HG03139 (cell line): ENCODE data around the gene UGT1A4.
"Not testable (repeated sequence)": the region's sequence is repeated elsewhere in the genome, so short reads cannot be mapped to it uniquely, and the experiment has no call there.

Experiments used
- ATAC-seq: cut with Tn5 transposase; IDR thresholded peaks from one replicate; pipeline ENCODE4 v1.9.1; 2021; ENCODE audit not compliant: unreplicated experiment

The UGT1A4 gene

DNA sequence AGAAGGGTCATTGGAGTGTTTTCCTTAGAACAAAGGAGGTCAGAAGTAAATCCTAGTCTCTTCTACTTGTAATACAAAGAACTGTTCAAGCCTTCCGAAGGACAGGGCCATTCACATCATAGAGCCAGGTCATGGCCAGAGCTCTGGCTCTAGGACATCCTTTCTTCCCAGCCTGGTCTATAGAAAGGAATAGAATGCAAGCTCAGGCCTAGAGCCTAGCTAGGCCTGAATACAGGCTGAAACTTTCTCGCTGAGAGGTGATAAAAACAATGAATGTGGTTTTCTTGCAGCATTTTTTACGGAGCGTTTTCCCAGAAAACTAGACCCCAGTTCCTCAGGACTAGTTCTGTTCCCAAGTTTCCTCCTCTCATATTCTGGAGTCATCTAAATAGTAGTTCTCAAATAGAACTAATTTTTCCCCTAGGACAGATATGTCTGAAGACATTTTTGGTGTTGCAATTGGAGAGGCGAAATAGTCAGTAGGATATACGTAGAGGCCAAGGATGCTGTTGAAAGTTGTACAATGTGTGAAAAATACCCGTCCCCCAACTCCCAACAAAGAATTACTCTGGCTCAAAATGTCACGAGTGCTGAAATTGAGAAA, 19.0 kb upstream of the UGT1A4 start:
- ATAC-seq: no peak

DNA sequence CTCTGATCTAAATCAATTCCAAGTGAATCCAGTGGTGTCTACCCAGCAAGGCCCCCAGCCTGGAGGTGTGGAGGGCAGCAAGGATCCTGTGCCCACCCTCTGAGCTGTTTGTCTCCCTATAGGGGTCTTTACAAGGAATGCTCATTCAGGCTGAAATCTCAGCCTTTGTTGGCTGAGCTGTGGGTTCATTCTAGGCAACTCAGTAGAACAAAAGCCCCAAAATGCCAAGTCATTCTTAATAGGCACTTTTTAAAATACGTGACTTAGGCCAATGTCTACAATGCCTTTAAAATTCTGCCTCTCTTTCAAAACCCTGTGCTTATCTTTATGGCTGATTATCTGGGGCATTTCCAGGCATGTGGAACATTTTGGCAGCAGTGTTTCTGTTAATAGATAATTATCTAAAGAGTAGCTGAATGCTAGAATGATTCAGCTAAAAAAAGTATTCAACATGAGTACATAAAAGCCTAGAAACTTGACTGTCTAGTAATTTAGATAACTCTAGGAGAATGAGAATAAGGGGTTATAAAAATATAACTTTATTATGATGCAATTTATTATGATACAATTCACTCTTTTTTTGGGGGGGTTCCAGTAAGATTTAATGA, 18.4 kb upstream of the UGT1A4 start:
- ATAC-seq: no peak

DNA sequence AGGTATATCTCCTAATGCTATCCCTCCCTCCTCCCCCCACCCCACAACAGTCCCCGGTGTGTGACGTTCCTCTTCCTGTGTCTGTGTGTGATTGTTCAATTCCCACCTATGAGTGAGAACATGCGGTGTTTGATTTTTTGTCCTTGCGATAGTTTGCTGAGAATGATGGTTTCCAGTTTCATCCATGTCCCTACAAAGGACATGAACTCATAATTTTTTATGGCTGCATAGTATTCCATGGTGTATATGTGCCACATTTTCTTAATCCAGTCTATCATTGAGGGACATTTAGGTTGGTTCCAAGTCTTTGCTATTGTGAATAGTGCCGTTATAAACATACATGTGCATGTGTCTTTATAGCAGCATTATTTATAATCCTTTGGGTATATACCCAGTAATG, 17.7 kb upstream of the UGT1A4 start:
- ATAC-seq: not testable (repeated sequence)

DNA sequence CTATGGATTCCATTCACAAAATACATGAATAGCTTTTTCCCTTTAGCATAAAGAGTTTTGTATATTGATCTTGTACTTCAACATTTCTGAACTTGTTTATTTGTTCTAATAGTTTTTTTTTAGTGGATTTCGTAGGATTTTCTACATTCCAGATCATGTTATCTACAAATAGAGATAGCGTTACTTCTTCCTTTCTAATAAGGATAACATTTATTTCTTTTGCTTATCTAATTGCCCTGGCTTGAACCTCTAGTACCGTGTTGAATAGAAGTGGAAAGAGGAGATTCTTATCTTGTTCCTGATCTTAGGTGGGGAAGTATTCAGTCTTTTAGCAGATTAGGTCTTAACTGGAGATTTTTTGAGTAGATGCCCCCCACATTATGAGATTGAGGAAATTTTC, 16.3 kb upstream of the UGT1A4 start:
- ATAC-seq: no peak

DNA sequence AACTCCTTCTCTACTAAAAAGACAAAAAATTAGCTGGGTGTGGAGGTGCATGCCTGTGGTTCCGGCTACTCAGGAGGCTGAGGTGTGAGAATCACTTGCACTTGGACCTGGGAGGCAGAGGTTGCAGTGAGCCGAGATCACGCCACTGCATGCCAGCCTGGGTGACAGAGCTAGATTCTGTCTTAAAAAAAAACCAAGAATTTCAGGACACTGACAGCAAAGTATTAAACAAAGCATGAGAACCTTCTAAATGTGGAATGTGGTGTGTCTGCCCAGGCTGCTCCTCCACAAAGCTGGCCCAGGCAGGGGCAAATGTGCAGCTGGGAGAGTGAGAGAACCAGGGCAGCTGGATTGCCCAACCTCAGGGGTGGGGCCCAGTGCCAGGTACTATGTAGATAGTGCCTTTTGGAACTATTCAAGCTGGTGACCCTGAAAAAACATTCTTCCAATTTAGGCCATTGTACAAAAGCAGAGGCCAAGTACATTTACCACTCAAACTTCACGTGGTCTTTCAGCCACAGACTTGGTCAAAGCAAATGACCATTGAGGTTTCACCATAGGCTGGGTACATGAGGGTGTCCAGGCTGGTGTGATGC, 12.5 kb upstream of the UGT1A4 start:
- ATAC-seq: no peak

DNA sequence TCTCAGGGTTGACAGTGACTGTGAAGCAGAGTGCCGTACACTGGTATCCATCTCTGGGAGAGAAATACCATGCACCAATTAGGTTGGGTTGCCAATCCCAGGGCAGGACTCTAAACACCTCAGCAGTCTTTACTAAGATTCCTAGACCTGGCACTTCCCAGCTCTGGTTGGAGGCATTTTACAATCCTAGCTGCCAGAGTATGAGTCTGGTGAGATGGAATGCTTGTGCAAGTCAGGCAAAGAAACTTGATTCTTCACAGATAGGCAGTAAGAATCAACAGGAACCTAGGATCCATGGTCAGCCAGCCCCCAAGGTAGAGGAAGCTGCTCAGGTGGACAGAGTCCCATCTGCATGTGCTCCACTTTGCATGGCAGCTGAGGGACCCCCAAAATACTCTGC, 11.8 kb upstream of the UGT1A4 start:
- ATAC-seq: no peak

DNA sequence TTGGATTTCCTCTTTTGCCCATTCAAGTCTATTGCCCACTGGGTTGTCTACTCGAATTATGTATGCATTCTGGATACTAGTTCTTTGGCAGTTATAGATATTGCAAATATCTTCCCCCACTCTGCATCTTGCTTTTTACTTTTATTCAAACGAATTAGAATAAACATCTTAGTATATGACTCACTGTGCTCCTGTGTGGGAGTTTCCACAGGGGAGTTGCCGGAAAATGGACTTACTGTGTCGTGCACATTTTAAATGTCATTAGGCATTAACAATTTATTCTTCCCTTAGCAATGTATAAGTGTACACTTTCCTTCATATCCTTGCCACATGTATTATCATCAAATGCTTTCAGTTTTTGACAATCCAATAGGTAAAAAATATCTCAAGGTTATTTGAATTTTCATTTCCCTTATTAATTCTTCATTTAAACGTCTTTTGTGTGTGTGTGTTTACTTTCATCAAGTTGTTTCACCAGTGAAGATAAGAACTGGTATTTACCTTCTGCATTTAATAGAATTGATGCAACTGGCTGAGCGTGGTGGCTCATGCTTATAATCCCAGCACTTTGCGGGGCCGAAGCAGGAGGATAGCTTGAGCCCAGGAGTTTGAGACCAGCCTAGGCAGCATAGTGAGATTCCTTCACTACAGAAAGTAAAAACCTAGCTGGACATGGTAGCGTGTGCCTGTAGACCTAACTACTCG, 10.4 kb upstream of the UGT1A4 start:
- no peak for ATAC-seq

DNA sequence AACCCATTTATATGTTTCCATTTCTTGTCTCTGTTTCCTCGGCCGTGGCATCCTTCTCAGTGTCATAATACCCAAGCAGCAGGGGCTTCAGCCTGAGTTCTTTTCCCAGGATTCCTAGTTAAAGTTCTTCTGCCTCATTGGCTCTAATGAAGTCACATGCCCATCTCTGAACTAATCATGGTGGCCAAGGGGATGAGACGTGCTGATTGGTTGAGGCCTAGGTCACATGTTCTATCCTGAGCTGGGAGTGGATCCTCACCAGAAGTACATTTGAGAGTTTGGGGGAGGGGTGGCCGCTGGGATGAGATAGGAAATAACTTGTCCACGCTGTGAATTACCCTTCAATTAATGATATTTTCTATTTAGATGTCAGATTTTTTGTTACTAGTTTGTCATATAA, 9.6 kb upstream of the UGT1A4 start:
- no peak for ATAC-seq

DNA sequence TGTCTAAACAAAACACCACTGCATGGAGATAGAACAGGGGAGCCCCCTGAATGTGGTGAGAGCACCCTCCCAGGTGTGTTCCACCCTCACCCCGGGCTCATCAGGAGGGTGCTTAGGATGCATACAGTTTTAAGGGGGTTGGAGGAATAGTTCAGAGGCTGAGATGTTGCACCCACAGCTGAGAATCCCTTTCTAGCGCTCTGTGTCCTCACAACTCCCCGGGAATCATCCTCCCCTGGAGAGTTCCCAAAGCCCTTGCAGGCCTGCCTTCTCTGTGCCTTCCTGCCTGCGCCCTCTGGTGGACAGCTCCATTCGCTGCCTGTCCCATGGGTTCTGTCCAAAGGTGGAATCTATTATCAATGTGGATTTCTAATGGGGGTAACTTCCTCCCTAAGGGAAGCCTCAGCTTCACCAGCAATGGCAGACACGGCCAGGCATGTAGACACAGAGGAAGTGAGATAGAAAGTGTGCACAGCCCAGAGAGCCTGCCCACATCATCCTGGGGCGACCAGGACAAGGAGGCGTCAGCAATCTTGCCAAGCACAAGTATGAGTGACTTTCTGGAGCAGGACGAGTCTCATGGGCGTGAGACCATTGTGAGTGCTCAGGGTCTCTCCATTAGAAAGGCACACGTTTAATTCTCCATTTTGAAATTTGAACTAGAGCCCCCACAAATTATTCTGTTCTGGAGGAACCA, 7.1 kb upstream of the UGT1A4 start:
- ATAC-seq: no peak

DNA sequence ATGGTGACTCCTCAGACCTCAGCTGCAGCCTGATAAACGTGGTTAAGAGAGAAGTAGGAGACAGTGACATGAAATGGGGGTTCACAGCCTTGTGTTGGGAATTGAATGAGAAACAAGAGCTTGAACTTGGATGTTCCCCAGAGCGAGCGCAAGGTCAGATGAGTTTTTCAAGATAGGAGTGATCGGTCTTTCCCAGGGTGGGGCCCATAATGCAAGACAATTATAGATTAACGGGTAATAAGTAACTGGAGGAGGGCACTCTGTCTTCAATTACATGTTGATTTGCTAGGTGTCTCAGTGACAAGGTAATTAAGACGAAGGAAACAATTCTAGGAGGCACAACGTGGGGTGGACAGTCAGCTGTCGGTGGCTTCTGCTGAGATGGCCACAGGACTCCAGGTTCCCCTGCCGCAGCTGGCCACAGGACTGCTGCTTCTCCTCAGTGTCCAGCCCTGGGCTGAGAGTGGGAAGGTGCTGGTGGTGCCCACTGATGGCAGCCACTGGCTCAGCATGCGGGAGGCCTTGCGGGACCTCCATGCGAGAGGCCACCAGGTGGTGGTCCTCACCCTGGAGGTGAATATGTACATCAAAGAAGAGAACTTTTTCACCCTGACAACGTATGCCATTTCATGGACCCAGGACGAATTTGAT, 5.8 kb upstream of the UGT1A4 start, which contains the start of gene UGT1A5:
UGT1A5 (plus strand) TSS at position 297 of the 651 bp plus-strand sequence; CDS start at position 382, 85 bp downstream.
- ATAC-seq: no peak

DNA sequence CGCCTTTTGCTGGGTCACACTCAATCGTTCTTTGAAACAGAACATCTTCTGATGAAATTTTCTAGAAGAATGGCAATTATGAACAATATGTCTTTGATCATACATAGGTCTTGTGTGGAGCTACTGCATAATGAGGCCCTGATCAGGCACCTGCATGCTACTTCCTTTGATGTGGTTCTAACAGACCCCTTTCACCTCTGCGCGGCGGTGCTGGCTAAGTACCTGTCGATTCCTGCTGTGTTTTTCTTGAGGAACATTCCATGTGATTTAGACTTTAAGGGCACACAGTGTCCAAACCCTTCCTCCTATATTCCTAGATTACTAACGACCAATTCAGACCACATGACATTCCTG, 5.3 kb upstream of the UGT1A4 start:
- no peak for ATAC-seq

DNA sequence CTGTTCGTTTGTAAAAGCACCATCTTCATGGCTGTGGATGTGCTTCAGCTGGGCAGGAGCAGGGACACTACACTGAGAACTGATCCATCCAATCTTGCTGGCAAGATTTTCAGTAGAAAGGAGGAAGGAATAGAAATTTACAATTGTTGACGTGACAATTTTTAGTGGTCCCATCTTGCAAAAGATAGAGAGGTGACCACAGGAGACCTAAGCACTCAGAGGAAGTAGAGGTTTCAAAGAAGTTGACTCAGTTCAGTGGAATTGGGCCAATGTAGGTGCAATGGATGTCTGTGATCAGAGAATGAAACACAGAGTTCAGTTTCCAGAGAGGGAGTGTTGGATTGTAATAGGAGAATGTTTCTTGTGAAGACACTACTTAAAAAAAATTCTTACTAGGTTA, 4.4 kb upstream of the UGT1A4 start:
- no peak for ATAC-seq

DNA sequence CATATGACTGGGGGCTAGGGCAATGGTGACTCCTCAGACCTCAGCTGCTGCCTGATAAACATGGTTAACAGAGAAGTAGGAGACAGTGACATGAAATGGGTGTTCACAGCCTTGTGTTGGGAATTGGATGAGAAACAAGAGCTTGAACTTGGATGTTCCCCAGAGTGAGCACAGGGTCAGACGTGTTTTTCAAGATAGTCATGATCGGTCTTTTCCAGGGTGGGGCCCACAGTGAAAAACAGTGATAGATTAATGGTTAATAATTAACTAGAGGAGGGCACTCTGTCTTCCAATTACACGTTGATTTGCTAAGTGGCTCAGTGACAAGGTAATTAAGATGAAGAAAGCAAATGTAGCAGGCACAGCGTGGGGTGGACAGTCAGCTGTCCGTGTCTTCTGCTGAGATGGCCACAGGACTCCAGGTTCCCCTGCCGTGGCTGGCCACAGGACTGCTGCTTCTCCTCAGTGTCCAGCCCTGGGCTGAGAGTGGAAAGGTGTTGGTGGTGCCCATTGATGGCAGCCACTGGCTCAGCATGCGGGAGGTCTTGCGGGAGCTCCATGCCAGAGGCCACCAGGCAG, 10.3 kb downstream of the UGT1A4 start, which contains the start of gene UGT1A3:
UGT1A3 (plus strand) TSS at position 320 of the 579 bp plus-strand sequence; CDS start at position 405, 85 bp downstream.
- ATAC-seq: no peak

DNA sequence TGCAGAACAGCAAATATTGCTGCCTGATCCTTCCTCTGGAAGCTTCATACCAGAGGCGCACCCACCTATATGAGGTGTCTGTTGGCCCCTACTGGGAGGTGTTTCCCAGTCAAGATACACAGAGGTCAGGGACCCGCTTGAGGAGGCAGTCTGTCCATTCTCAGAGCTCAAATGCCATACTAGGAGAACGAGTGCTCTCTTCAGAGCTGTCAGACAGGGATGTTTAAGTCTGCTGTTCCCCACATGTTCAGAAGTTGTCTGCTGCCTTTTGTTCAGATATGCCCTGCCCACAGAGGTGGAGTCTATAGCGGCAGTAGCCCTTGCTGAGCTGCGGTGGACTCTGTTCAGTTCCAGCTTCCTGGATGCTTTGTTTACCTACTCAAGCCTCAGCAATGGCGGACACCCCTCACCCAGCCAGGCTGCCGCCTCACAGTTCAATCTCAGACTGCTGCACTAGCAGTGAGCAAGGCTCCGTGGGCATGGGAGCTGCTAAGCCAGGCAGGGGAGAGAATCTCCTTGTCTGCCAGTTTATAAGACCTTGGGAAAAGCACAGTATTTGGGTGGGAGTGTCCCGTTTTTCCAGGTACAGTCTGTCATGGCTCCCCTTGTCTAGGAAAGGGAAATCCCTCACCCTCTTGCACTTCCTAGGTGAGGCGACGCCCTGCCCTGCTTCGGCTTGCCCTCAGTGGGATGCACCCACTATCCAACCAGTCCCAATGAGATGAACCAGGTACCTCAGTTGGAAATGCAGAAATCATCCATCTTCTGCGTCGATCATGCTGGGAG, 18.5 kb downstream of the UGT1A4 start:
- not testable (repeated sequence) for ATAC-seq

DNA sequence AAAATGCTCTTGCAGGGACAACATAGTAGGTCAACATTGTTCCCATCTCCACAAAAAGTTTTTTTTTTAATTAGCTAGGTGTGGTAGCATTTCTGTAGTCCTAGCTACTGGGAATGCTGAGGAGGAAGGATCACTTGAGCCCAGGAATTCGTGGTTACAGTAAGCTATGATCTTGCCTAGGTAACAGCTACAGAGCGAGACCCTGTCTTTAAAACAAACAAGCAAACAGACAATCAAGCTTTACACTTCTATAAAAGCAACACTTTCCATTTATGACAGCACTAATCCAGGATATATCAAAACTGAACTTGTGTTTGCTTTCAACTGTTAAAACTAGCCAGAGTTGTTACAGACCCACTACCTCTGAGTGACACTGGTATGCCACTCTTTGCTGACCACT, 22.3 kb downstream of the UGT1A4 start:
- ATAC-seq: no peak

DNA sequence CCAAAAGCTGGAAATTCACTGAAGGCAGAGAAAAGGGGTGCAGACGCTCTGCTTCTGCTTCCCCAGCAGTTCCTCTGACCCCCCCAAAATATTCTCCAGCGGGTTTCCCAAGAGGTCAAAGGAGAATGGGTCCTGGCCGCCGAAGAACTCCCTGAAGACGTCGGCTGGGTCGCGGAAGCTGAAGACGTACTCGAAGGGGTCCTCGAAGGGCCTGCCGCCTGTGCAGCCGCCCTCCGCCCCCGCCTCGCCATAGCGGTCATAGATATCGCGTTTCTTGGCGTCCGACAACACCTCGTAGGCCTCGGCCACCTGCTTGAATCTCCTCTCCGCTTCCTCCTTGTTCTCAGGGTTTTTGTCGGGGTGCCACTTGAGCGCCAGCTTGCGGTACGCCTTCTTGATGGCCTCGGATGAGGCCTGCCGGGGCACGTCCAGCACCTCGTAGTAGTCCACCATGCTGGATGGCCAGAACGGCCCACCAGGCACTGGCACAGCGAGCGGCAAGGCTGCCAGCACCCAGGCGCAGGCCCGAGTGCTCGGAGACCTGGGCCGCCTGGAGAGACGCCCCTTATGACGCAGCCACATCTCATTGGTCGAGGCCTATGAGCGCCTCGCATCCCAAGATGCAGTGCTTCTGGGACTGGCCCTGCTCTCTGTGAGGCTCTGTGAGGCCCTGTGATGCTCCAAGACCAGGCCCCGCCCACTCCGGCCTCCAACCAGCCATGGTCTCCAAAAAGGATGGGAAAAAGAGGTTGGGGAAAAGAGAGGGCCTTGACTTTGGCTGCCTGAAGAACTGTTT, 25.1 kb downstream of the UGT1A4 start:
- no peak for ATAC-seq

DNA sequence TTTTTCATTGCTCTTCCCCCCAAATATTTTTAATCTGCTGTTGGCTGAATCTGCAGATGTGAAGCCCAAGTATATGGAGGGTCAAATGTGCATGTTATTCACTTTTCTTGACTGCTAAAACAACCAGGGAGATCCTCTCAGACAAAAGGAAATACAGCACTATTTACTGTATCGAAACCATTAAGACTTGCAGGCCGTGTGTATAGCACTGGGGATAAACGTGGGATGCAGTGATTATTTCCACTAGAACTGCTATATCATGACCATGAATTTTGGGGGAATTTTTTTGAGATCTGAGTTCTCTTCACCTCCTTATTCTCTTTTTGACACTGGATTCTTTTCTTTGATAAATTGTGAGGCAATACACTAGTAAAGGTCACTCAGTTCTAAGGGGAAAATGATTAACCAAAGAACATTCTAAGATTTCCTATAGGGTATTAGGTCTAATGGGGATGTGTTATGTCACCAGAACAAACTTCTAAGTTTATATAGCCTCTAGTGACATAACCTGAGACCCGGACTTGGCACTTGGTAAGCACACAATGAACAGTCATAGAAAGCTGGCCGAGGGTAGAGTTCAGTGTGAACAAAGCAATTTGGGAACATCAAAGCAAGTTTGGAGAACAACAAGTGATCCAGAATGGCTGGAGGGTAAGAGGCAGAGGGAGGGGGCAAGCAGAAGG, 26.7 kb downstream of the UGT1A4 start:
- ATAC-seq: no peak

DNA sequence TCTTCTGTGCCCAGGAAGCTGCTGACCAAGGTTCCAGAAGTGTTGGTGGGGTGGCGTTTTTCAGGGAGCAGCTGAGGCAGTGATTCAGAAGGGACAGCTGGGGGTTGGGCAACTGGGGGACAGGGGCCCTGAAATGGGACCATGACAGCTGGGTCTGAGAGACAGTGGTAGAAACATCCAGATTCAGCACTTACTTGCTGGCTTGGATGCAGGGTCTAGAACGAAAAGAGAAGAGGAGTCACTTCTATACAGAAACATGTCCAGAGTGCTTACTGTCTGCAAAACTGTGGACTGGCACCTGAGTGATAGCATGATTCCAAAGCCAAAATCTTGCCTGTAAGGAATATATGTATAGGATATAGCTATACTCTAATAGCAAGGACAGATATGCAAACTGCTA, 27.3 kb downstream of the UGT1A4 start:
- ATAC-seq: not testable (repeated sequence)
